H9 (cell line): Measurements from ENCODE around the gene FYCO1. TPM values are rescaled to one million over a fixed set of nuclear protein-coding genes. Genes with fewer than 3 reads are reported as not detected.

Experiments used
- DNase-seq: peaks from one replicate; pipeline ENCODE4 v3.0.0-alpha.2; 2017
- H2AFZ ChIP-seq: one replicate; pipeline ENCODE4 v1.6.1; 2013; ENCODE audit warnings: mild to moderate bottlenecking, low read length, control low read depth, moderate library complexity
- H2AK5ac ChIP-seq: 2 replicates; pipeline ENCODE4 v1.6.1; 2013; ENCODE audit warnings: low read length, control low read depth, mixed read lengths; ENCODE audit not compliant: insufficient read length
- H2BK120ac ChIP-seq: one replicate; pipeline ENCODE4 v1.6.1; 2013; ENCODE audit warnings: low read depth, mild to moderate bottlenecking, low read length, control low read depth, inconsistent platforms; ENCODE audit not compliant: poor library complexity, severe bottlenecking
- H2BK12ac ChIP-seq: 2 replicates; pipeline ENCODE4 v1.6.1; 2013; ENCODE audit warnings: low read length, control low read depth, mixed read lengths, low read depth; ENCODE audit not compliant: insufficient read length
- H2BK15ac ChIP-seq: 2 replicates; pipeline ENCODE4 v1.6.1; 2013; ENCODE audit warnings: low read depth, low read length, control low read depth
- H2BK20ac ChIP-seq: one replicate; pipeline ENCODE4 v1.6.1; 2013; ENCODE audit warnings: low read depth, mild to moderate bottlenecking, low read length, control low read depth, inconsistent platforms; ENCODE audit not compliant: poor library complexity, severe bottlenecking
- H2BK5ac ChIP-seq: 2 replicates; pipeline ENCODE4 v1.6.1; 2013; ENCODE audit warnings: low read length, control low read depth, mixed read lengths; ENCODE audit not compliant: insufficient read length
- H3K14ac ChIP-seq: 2 replicates; pipeline ENCODE4 v1.6.1; 2013; ENCODE audit warnings: low read length, control low read depth; ENCODE audit not compliant: insufficient read depth
- H3K18ac ChIP-seq: 2 replicates; pipeline ENCODE4 v1.6.1; 2013; ENCODE audit warnings: low read depth, mild to moderate bottlenecking, mixed read lengths, low read length, control low read depth; ENCODE audit not compliant: insufficient read length
- H3K23ac ChIP-seq: 2 replicates; pipeline ENCODE4 v1.6.1; 2013; ENCODE audit warnings: low read length, control low read depth, mixed read lengths, low read depth; ENCODE audit not compliant: insufficient read length
- H3K23me2 ChIP-seq: 2 replicates; pipeline ENCODE4 v1.6.1; 2013; ENCODE audit warnings: low read depth, mild to moderate bottlenecking, mixed read lengths, low read length, control low read depth; ENCODE audit not compliant: insufficient read length, poor library complexity, severe bottlenecking
- H3K27ac ChIP-seq: 2 replicates; pipeline ENCODE4 v1.5.1; 2013; ENCODE audit warnings: low read length, control low read depth, mixed read lengths, low read depth; ENCODE audit not compliant: insufficient read length
- H3K27me3 ChIP-seq: 2 replicates; pipeline ENCODE4 v1.6.1; 2013; ENCODE audit warnings: low read length, control low read depth, inconsistent platforms; ENCODE audit not compliant: insufficient read depth
- H3K4ac ChIP-seq: 2 replicates; pipeline ENCODE4 v1.6.1; 2013; ENCODE audit warnings: low read depth, mild to moderate bottlenecking, control low read depth, inconsistent platforms, low read length, moderate library complexity
- H3K4me1 ChIP-seq: 2 replicates; pipeline ENCODE4 v1.6.1; 2013; ENCODE audit warnings: low read length, control low read depth, inconsistent platforms; ENCODE audit not compliant: insufficient read depth
- H3K4me2 ChIP-seq: 2 replicates; pipeline ENCODE4 v1.6.1; 2013; ENCODE audit warnings: low read length, control low read depth, mixed read lengths; ENCODE audit not compliant: insufficient read length, insufficient read depth
- H3K56ac ChIP-seq: 2 replicates; pipeline ENCODE4 v1.6.1; 2013; ENCODE audit warnings: low read depth, mild to moderate bottlenecking, mixed read lengths, low read length, control low read depth; ENCODE audit not compliant: insufficient read length
- H3K79me1 ChIP-seq: 2 replicates; pipeline ENCODE4 v1.6.1; 2013; ENCODE audit warnings: low read depth, mild to moderate bottlenecking, moderate library complexity, low read length, control low read depth, inconsistent platforms; ENCODE audit not compliant: insufficient read depth, poor library complexity, severe bottlenecking
- H3K79me2 ChIP-seq: 2 replicates; pipeline ENCODE4 v1.6.1; 2013; ENCODE audit warnings: low read length, control low read depth, inconsistent platforms; ENCODE audit not compliant: insufficient read depth
- H3K9ac ChIP-seq: 2 replicates; pipeline ENCODE4 v1.6.1; 2013; ENCODE audit warnings: low read length, control low read depth, mixed read lengths; ENCODE audit not compliant: insufficient read length; ENCODE audit errors: extremely low read depth
- H3K9me3 ChIP-seq: one replicate; pipeline ENCODE4 v1.6.1; 2013; ENCODE audit warnings: low read depth, low read length, inconsistent platforms; ENCODE audit not compliant: control insufficient read depth
- H3T11ph ChIP-seq: one replicate; pipeline ENCODE4 v1.6.1; 2013; ENCODE audit warnings: mild to moderate bottlenecking, low read length, control low read depth, inconsistent platforms
- H4K20me1 ChIP-seq: one replicate; pipeline ENCODE4 v1.6.1; 2013; ENCODE audit not compliant: control insufficient read depth, insufficient read length, insufficient read depth
- H4K5ac ChIP-seq: 2 replicates; pipeline ENCODE4 v1.6.1; 2013; ENCODE audit warnings: low read depth, mild to moderate bottlenecking, mixed read lengths, low read length, control low read depth; ENCODE audit not compliant: insufficient read length
- H4K8ac ChIP-seq: replicated peaks from 2 replicates; pipeline ENCODE4 v1.6.1; 2013; ENCODE audit warnings: low read length, control low read depth, mixed read lengths, low read depth; ENCODE audit not compliant: insufficient read length
- H4K91ac ChIP-seq: 2 replicates; pipeline ENCODE4 v1.6.1; 2013; ENCODE audit warnings: low read depth, mild to moderate bottlenecking, moderate library complexity, mixed read lengths, low read length, control low read depth; ENCODE audit not compliant: insufficient read length
- H3K27ac Mint-ChIP-seq, 3 experiments: 2 replicates in 2 of 3; 3 replicates in 1 of 3; pipeline ENCODE4 v1.8.0; 2020 to 2021; ENCODE audit warnings: mixed read lengths in 3 of 3, mild to moderate bottlenecking in 1 of 3, moderate library complexity in 1 of 3
- H3K27me3 Mint-ChIP-seq: 2 replicates; pipeline ENCODE4 v1.8.0; 2021; ENCODE audit warnings: low read depth, mild to moderate bottlenecking, moderate library complexity, mixed read lengths
- H3K36me3 Mint-ChIP-seq, 3 experiments: 2 replicates in 2 of 3; 3 replicates in 1 of 3; pipeline ENCODE4 v1.8.0; 2020 to 2021; ENCODE audit warnings: low read depth in 3 of 3, mixed read lengths in 3 of 3; ENCODE audit not compliant: insufficient read depth in 1 of 3
- H3K4me1 Mint-ChIP-seq, 2 experiments: 2 replicates each; pipeline ENCODE4 v1.8.0; 2020; ENCODE audit warnings: mixed read lengths in 2 of 2
- H3K4me3 Mint-ChIP-seq, 2 experiments: 2 replicates in 1 of 2; 3 replicates in 1 of 2; pipeline ENCODE4 v1.8.0; 2020 to 2021; ENCODE audit warnings: mild to moderate bottlenecking in 2 of 2, mixed read lengths in 2 of 2, moderate library complexity in 1 of 2
- H3K9me3 Mint-ChIP-seq, 2 experiments: 2 replicates in 1 of 2; 3 replicates in 1 of 2; pipeline ENCODE4 v1.8.0; 2020; ENCODE audit warnings: mild to moderate bottlenecking in 2 of 2, mixed read lengths in 2 of 2, moderate library complexity in 1 of 2
- WGBS: extraction: QIAGEN DNeasy Blood & Tissue Kit; methylation state at CpG from one replicate; pipeline ENCODE4 v1.1.7; 2013; ENCODE audit warnings: missing lambda C conversion rate, low lambda C conversion rate, mixed read lengths; ENCODE audit not compliant: insufficient read length; ENCODE audit errors: extremely low coverage; 5-methylcytosine and 5-hydroxymethylcytosine counted together
- total RNA-seq: library from RNA; stranded (reverse); gene quantifications from 2 replicates; pipeline ENCODE4 v1.2.1, GENCODE V29; 2021
- TF ChIP-seq, protein P1 (sequence below): fragments of 200-600 bp; sonication (generic); conservative IDR thresholded peaks from 3 replicates; pipeline ENCODE4 v1.8.0; 2021; ENCODE audit warnings: antibody characterized with exemption, mild to moderate bottlenecking

The FYCO1 gene
- total RNA-seq, 1 experiment from 2014 or later, result 10.4 TPM

DNA sequence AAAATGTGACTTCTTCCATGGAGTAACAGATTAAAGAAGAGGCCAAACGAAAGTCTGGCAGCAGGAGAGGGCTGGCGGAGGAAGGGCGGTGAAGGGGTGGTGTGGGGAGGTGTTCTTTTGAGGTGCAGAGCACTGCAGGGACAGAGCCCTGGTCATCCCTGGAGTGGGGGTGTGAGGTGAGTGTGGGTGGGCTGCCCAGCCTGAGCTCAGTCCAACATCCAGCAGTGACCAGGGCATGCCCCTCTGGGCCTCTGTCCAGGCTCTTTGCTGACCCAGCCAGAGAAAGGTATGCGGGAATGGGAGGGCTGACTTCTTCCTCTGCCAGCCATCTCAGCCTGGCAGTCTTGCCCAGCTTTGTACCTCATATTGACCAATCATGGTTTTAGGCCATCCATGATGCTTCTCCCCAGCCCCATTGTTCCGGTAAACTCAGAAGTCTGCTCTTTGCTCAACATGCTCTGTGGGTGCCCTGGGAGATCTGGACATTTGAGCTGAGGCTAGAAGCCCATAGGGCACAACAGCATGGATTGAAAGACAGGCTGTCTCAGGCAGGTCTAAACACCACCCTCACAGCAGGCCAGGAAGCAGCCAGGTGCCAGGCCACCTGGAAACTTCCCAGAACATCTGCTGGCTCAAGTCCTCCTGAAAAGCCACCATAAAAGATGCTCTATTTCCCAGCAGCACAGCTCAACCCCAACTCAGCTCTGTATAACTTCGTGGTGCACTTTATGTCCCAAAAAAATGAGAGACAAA lies 78.3 kb downstream of the FYCO1 start:
- Mint-ChIP-seq H3K9me3 (no peaks in the 10 kb centered on the region), H3K27ac (no peak overlapping the region), H3K36me3 (peaks cover 2 to 28% (median 15%) of the 10 kb centered on the region in 3 experiments; a peak in 5 of 7 replicates), H3K4me1 (peaks cover 7 to 10% of the 10 kb centered on the region in 2 experiments), H3K4me3 (no peak overlapping the region), H3K27me3 (peaks cover 29% of the 10 kb centered on the region)
- no peak overlapping the region; the same call in 1 of the 2 replicates for H3K14ac ChIP-seq
- H4K91ac ChIP-seq, result no peak overlapping the region
- H2AFZ ChIP-seq, result no peak overlapping the region
- no peaks in the 10 kb centered on the region for H3K9me3 ChIP-seq
- H4K20me1 ChIP-seq, result no peaks in the 10 kb centered on the region
- no peaks in the 10 kb centered on the region for H3K79me2 ChIP-seq
- H3K79me1 ChIP-seq, result no peaks in the 10 kb centered on the region
- H3K4me2 ChIP-seq, result no peak overlapping the region
- no peak for DNase-seq
- H2BK120ac ChIP-seq, result no peak overlapping the region
- H2BK5ac ChIP-seq, result no peak overlapping the region
- H3K23me2 ChIP-seq, result no peaks in the 10 kb centered on the region
- no peak overlapping the region for H2BK12ac ChIP-seq
- no peak overlapping the region for H3K9ac ChIP-seq
- H3K27ac ChIP-seq, result no peak overlapping the region
- H3K4me1 ChIP-seq, result no peaks in the 10 kb centered on the region; the same call in 1 of the 2 replicates
- no peaks in the 10 kb centered on the region for H3K27me3 ChIP-seq
- H4K8ac ChIP-seq, result no peak overlapping the region
- H4K5ac ChIP-seq, result no peak overlapping the region
- H2BK20ac ChIP-seq, result no peak overlapping the region
- H3K56ac ChIP-seq, result no peak overlapping the region
- H2AK5ac ChIP-seq, result no peak overlapping the region
- WGBS, result no CpG with 5 or more reads among the region's 6 CpGs
- no peak overlapping the region for H3K18ac ChIP-seq
- H3T11ph ChIP-seq, result no peak overlapping the region
- TF ChIP-seq, protein P1, sequence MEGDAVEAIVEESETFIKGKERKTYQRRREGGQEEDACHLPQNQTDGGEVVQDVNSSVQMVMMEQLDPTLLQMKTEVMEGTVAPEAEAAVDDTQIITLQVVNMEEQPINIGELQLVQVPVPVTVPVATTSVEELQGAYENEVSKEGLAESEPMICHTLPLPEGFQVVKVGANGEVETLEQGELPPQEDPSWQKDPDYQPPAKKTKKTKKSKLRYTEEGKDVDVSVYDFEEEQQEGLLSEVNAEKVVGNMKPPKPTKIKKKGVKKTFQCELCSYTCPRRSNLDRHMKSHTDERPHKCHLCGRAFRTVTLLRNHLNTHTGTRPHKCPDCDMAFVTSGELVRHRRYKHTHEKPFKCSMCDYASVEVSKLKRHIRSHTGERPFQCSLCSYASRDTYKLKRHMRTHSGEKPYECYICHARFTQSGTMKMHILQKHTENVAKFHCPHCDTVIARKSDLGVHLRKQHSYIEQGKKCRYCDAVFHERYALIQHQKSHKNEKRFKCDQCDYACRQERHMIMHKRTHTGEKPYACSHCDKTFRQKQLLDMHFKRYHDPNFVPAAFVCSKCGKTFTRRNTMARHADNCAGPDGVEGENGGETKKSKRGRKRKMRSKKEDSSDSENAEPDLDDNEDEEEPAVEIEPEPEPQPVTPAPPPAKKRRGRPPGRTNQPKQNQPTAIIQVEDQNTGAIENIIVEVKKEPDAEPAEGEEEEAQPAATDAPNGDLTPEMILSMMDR, result no peak
- no peak overlapping the region for H2BK15ac ChIP-seq
- H3K4ac ChIP-seq, result no peak overlapping the region
- H3K23ac ChIP-seq, result no peak overlapping the region
